ENCODE results near the gene TNS1.
"Not testable (repeated sequence)": the region's sequence is repeated elsewhere in the genome, so short reads cannot be mapped to it uniquely, and the experiment has no call there.

TNS1 gene

DNA sequence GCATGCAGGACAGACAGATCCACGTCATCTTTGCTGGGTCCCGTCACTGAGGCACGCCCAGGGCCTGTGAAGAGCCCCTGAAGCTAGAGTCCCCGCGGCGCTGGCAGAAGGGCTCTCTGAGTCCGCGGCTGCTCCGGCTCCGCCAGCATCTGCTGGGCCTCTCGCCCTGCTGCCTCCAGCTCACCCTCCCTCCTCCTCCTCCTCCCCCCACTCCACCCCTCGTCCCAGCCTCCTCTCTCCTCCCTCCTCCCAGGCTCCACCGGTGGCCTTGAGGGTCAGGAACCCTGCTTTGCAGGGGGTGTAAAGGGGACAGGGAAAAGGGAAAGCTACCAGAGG lies at the start of gene TNS1:
Gene TNS1, minus strand, starts transcription at position 151 of the 336 bp plus-strand sequence. Its CDS starts 123 bp downstream, at position 28.
- DNase-seq (ENCODE audit: low read depth in 2 of 2): no peak

GRCh38 chr2:218051903-218052302 lies 49.1 kb upstream of the TNS1 start:
- no peak for DNase-seq (ENCODE audit: low read depth in 2 of 2)

DNA sequence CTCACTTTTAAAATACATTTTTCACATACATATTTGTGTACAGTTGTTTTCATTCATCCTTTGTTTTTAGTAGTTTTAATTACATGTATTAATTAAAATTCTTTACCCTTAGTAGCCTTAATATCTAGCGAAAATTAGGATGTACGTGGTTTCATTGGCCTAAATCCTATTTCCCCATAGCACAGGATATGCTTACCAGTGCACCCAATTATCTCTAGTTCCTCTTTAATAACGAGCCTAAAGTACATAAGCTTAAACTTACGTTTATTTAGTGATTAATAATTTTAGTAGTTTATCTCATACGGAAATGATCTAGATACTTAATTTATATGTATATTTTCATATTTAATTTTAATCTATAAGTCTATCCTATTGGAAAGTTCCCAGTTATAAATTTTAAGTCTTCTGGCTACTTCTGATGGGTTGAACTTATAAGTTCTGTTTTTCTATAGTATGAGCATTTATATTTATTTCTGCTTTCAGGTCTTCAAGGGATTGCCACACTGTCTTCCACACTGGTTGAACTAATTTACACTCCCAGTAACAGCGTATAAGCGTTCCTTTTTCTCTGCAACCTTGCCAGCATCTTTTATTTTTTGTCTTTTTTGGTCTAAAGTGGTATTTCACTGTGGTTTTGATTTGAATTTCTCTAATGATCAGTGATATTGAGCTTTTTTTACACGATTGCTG lies 44.9 kb upstream of the TNS1 start:
- no peak for DNase-seq (ENCODE audit: low read depth in 2 of 2)

DNA sequence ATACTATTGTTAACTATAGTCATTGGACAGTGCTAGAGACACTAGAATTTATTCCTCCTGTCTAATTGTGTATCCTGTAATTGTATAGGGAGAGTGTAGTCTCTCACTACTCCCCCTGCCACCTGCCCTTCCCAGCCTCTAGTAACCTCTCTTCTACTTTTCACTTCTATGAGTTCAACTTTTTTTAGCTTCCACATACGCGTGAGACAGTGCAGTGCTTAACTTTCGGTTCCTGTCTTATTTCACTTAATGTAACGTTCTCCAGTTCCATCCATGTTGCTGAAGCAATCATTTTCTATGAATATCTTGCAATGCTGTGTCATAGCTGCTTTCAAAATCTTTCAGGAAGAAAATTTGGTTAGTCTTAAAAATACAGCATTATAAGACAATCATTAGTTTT lies 43.4 kb upstream of the TNS1 start:
- no peak for DNase-seq (ENCODE audit: low read depth in 2 of 2)

GRCh38 chr2:218044599-218044998 lies 41.8 kb upstream of the TNS1 start:
- not testable (repeated sequence) for DNase-seq (ENCODE audit: low read depth in 2 of 2)

DNA sequence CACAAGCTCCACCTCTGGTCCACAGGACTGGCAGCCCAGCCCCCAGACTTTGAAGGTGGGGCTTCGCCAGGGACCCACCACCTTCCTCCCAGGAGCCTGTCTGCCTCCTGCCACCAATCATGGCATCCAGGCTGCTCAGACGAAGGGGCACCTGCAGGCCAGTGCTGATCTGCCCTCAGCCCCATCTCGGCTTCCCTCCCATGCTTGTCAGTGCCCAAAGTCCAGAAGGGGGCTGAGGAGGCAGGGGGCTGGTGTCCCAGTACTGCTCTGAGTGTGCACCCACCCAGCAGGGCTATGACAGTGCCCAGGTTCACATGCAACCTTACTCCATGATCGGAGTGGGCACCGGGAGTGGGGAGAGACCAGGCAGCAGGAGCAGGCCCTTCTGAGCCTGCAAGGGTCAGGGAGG lies 40.9 kb upstream of the TNS1 start:
- no peak for DNase-seq (ENCODE audit: low read depth in 2 of 2)

GRCh38 chr2:218043100-218043499 lies 40.3 kb upstream of the TNS1 start:
- no peak for DNase-seq (ENCODE audit: low read depth in 2 of 2)

- no peak for DNase-seq (ENCODE audit: low read depth in 2 of 2)
Observed at GRCh38 chr2:218041302-218042168, 38.7 kb upstream of the TNS1 start.

DNA sequence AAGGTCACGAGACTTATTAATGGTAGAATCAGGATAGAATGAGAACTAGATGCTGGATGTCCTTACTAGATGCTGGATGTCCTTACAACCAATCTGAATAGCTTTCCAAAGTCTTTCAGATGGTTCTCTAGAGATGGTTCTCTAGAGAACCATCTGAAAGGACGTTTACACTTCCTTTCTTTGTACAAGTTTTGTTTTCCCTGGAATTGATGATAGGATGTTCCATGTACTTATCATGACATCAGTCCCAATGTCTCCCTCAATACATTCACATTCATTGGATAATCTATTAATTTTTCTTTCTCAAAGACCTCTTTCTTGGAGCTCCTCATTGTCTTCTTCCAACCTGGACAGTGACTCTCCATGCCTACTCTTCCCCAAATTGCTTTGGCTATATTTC lies 38.1 kb upstream of the TNS1 start:
- no peak for DNase-seq (ENCODE audit: low read depth in 2 of 2)

- DNase-seq (ENCODE audit: low read depth in 2 of 2): no peak
Observed at GRCh38 chr2:218039171-218039570, 36.4 kb upstream of the TNS1 start.

DNA sequence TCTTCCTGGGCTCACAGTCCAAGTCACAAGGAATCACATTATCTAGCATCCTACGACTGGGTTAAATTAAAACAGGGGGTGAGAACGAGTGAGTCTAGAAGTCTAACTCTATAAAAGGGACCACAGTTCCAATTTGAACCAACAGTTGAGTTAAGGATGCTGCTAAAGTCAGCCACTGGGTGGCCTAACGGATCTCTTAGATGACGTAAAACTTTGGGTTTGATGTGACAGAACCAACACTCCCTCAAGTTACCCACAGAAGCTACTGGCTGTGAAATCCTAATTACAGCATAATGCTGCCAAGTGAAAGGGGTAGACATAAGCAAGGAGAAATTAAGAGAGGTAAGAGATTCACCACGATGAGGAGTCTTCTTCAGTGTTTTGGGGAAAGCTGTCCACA lies 33.6 kb upstream of the TNS1 start:
- DNase-seq (ENCODE audit: low read depth in 2 of 2): no peak

DNA sequence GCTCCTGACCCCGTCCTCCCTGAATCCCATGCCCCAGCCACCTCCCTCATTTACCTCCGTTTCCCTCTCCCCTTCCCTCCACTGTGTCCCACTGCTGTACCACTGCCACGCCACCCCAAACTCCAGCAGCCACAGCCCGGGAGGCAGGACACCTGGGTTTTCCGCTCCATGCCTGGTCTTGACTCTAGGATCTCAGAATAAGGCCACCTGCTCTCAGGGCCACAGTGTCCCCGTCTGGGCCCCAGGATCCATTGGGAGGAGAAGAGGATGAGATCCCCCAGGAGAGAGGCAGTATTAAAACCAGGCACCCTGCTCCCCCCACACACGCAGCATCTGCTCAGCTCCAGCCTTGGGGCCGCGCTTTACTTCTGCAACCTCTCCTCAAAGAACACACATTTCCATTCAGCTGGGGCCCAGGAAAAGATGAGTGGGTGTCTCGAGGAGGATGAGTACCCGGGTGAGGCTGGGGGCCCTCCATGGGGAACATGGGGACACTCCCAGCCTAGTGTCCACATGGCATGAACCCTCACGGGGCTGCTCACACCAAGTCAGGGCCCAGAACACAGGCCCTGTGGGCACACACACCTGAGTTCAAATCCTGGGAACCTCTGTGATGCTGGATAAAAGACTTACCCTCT lies 32.8 kb upstream of the TNS1 start:
- no peak for DNase-seq (ENCODE audit: low read depth in 2 of 2)

- DNase-seq (ENCODE audit: low read depth in 2 of 2): peak; percentile 29 to 36
Observed at GRCh38 chr2:218034497-218035213, 31.9 kb upstream of the TNS1 start.

DNA sequence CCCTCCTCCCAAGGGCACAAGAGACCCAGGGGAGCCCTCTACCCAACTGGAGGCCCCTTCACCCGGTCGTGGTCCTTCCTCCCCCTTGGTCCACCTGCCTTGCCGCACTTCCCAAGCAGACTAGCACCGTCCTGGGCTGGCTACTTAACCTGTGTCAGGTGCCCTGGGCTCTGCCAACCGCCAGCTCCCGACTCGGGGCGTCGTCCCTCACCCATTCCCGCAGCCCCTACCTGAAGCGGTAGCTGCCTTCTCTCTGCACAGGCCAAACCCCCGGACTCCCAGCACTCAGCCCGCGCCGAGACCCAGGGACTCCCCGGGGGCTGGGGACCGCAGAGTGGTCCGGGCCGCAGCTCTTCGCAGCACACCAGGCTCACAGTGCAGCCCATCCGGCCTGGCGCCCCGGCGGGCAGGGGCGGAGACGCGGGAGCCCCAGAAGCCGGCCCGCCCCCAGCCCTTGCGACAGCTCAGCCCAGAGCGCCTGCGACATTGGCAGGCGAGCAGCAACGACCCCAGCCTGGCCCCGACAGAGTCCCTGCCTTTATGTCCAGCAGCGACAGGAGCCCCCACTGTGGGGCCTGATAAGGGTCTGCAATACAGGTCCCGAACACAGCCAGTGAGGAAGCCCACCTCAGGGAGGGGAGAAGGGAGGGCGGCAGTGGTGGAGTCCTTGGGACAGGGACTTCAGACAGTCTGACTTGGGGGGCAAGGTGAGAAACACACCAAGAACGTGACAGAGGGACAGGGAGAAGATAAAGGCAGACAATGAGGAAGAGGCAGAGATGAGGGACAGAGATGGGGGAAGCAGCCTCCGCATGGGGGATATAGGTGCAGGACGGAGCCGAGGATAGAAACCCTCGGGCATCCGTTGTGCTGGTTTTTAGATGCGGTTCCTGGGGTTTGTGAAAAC lies 31.0 kb upstream of the TNS1 start:
- no peak for DNase-seq (ENCODE audit: low read depth in 2 of 2)

GRCh38 chr2:218033208-218033589 lies 30.4 kb upstream of the TNS1 start:
- no peak for DNase-seq (ENCODE audit: low read depth in 2 of 2)

DNA sequence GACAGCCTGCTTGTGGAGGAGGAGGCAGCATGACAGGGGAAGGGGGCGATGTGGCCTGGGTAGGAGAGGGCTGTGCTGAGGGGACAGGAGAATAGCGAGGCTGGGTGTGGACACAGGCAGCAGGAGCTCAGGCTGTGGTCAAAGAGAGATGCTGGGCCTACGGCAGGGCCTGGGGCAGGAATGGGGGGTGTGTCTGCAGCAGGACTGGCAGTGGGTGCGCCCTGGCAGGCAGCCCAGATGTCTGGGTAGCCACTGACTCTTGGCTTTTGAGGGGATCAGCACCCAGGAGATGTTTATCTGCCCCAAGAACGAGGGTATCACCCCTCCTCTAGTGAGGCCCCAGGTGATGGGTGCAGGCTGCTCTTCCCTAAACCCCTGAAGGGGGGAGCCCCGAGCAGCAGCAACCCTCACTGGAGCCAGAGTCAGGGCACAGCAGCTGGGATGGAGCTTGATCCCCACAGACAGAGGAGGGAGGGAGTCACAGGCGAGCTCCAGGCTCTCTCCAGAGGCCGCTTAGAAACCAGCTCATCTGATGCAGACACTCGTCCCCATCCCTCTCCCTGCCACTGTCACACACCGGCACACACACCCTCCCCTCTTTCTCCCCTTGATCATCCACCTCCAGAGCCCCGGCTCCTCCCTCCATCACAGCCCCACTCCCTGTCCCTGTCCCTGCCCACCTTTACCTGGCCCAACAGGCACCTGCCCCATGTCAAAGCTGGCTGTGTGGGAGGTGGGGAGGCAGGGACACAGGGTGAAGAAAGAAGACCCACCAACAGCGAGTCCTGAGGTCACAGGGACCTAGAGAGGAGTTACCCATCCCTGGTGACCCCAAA lies 29.8 kb upstream of the TNS1 start:
- DNase-seq (ENCODE audit: low read depth in 2 of 2): no peak

DNA sequence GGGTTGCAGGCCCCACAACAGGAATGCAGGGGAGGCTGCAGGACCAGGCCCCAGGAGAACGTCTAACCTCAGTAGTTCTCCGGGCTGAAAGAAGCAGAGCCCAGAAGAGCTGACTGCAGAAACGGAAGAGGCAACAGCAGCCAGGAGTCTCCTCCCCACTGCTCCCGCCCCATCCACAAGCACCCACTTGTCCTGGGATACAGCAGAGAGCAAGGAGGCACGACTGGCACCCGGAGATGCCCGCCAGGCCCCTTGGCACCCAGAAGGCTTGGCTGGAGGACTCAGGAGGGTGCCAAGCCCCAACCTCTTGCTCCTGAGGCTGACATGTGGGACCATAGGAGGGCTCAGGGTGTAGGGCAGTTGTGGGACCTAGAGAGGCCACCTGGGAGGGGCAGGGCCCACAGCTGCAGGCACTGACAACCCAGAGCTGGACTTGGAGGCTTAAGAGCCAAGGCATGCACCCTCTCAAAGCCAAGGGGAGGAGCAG lies 29.0 kb upstream of the TNS1 start:
- DNase-seq (ENCODE audit: low read depth in 2 of 2): no peak

- no peak for DNase-seq (ENCODE audit: low read depth in 2 of 2)
Observed at GRCh38 chr2:218031261-218031660, 28.5 kb upstream of the TNS1 start.

- DNase-seq (ENCODE audit: low read depth in 2 of 2): no peak
Observed at GRCh38 chr2:218030409-218031195, 27.8 kb upstream of the TNS1 start.

All from stimulated activated CD8-positive, alpha-beta memory T cell treated with anti-CD3 and anti-CD28 coated beads, Interleukin-15, amount 100 ng/mL, for 4 hours (primary cell).